NB4 (cell line): Measurements from ENCODE around the gene PARD3.
"Not testable (repeated sequence)": the region's sequence is repeated elsewhere in the genome, so short reads cannot be mapped to it uniquely, and the experiment has no call there.

Source experiments
- CTCF ChIP-seq: IDR thresholded peaks from one replicate; pipeline ENCODE4 v1.5.1; 2012; ENCODE audit warnings: low read depth, low read length
- MAX ChIP-seq: IDR thresholded peaks from 2 replicates; pipeline ENCODE4 v1.6.1; 2011; ENCODE audit warnings: low read depth, low read length
- MYC ChIP-seq: IDR thresholded peaks from 2 replicates; pipeline ENCODE4 v1.6.1; 2011; ENCODE audit warnings: low read depth, low read length
- POLR2A ChIP-seq: IDR thresholded peaks from 2 replicates; pipeline ENCODE4 v1.6.1; 2011; ENCODE audit warnings: mild to moderate bottlenecking; ENCODE audit not compliant: insufficient read length; ENCODE audit errors: extremely low read depth

- TF ChIP-seq CTCF, POLR2A, MYC, MAX: not testable (repeated sequence)
Observed at GRCh38 chr10:34353530-34353929, 461.6 kb downstream of the PARD3 start.
